Activated T-helper 2 cell treated with anti-CD3 and anti-CD28 coated beads, Interferon-gamma antibody, Interleukin-2, Interleukin-4, amounts not matched to agents 10 μg/mL and 5 μg/mL and 100 μg/mL, durations not matched to agents 14 hours and 24 hours and 36 hours (primary cell): Measurements from ENCODE around the gene ZNF808. TPM values are rescaled to one million over a fixed set of nuclear protein-coding genes. Genes with fewer than 3 reads are reported as not detected.
"Not testable (repeated sequence)": the region's sequence is repeated elsewhere in the genome, so short reads cannot be mapped to it uniquely, and the experiment has no call there.

Source experiments
- DNase-seq: peaks from one replicate; pipeline ENCODE4 v3.0.0; 2021; ENCODE audit warnings: low spot score
- H3K27ac Mint-ChIP-seq: one replicate; pipeline ENCODE4 v1.8.0; 2021; ENCODE audit warnings: mixed read lengths
- H3K27me3 Mint-ChIP-seq: one replicate; pipeline ENCODE4 v1.8.0; 2021; ENCODE audit warnings: low read depth, mixed read lengths
- H3K36me3 Mint-ChIP-seq: one replicate; pipeline ENCODE4 v1.8.0; 2021; ENCODE audit warnings: low read depth, mixed read lengths
- H3K4me1 Mint-ChIP-seq: one replicate; pipeline ENCODE4 v1.8.0; 2021; ENCODE audit warnings: low read depth, mixed read lengths
- H3K4me3 Mint-ChIP-seq: one replicate; pipeline ENCODE4 v1.8.0; 2021; ENCODE audit warnings: low read depth, mild to moderate bottlenecking, moderate library complexity, mixed read lengths
- H3K9me3 Mint-ChIP-seq: one replicate; pipeline ENCODE4 v1.8.0; 2021; ENCODE audit warnings: mixed read lengths
- intact Hi-C: fragments of 100-400 bp; cut with micrococcal nuclease; formaldehyde crosslinking; loops from one replicate; pipeline ENCODE4 v1.15.1; 2023
- total RNA-seq: library from RNA; stranded (reverse); gene quantifications from 2 replicates; pipeline ENCODE4 v1.2.3, GENCODE V29; 2022

The ZNF808 gene
- total RNA-seq, 1 donor from 2014 or later: 20.7 TPM

DNA sequence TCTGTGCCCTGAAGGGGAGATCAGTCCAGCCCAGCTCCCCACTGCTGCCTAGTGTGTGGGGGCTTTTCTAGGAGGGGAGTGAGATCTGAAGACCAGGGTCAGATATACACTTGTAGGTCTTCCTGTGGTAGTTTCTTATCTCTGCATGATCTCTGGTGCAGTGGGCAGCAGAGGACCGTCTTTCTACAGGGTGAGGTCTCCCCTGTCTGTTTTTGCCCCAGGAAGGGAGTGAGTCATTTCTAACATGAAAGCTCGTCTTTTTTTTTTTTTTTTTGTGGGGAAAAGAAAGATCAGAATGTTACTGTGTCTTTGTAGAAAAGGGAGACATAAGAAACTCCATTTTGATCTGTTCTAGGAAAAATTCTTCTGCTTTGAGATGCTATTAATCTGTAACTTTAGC, 8.8 kb upstream of the ZNF808 start:
- Mint-ChIP-seq H3K4me3 (no peak overlapping the region), H3K27me3 (no peaks in the 10 kb centered on the region), H3K36me3 (no peaks in the 10 kb centered on the region), H3K4me1 (no peaks in the 10 kb centered on the region), H3K9me3 (peaks cover 73% of the 10 kb centered on the region), H3K27ac (no peak overlapping the region)
- no peak for DNase-seq
- intact Hi-C loops: no loop called here

DNA sequence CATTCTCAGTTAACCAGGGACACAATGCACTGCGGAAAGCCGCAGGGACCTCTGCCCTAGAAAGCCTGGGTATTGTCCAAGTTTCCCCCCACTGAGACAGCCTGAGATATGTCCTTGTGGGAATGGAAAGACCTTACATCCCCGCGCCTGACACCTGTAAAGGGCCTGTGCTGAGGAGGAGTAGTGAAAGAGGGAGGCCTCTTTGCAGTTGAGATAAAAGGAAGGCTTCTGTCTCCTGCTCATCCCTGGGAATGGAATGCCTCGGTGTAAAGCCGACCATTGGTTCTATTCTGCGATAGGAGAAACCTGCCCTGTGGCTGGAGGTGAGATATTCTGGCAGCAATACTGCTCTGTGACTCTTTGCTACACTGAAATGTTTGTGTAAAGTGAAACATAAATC, 8.3 kb upstream of the ZNF808 start:
- peaks cover 73% of the 10 kb centered on the region for H3K9me3 Mint-ChIP-seq
- not testable (repeated sequence) for H3K27me3 Mint-ChIP-seq

DNA sequence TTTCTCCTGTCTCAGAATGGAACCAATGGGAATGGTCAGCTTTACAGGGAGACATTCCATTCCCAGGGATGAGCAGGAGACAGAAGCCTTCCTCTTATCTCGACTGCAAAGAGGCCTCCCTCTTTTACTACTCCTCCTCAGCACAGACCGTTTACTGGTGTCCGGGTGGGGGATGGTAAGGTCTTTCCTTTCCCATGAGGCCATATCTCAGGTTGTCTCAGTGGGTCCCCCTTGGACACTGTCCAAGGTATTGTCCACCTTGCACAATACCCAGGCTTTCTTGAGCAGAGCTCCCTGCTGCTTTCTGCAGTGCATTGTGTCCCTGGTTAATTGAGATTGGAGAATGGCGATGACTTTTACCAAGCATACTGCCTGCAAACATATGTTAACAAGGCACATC, 7.5 kb upstream of the ZNF808 start:
- H3K4me3 Mint-ChIP-seq: no peak overlapping the region
- intact Hi-C loops: no loop called here
- H3K9me3 Mint-ChIP-seq: peaks cover 75% of the 10 kb centered on the region
- no peaks in the 10 kb centered on the region for H3K4me1 Mint-ChIP-seq
- H3K36me3 Mint-ChIP-seq: no peaks in the 10 kb centered on the region
- H3K27me3 Mint-ChIP-seq: no peaks in the 10 kb centered on the region
- H3K27ac Mint-ChIP-seq: no peak overlapping the region
- DNase-seq: no peak

More for the DNA sequence above, 8.3 kb upstream of the ZNF808 start:
- DNase-seq, H3K27ac Mint-ChIP-seq, H3K36me3 Mint-ChIP-seq, intact Hi-C loops, H3K4me3 Mint-ChIP-seq, H3K4me1 Mint-ChIP-seq: not testable (repeated sequence)

DNA sequence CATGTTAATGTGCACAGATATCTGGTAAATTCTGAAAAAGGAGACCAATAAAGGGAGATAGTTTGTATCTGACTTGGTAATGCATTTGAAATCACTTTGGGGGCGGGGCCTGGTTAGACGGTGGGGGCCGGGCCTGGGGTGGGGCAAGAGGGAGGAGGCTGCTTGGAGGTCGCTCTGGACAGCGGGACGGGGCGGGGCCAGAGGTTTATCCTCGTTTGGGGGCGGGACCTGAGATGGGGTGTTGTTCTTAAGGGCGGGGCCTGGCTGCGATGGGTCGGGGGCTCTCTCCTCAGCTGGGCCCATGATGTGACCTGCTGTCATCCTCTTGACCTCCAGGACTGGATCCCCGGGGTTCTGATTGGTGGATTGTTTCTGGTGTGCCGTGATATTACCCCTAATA, 4.9 kb upstream of the ZNF808 start:
- intact Hi-C loops: no loop called here
- H3K27ac Mint-ChIP-seq: no peak overlapping the region
- no peak for DNase-seq
- peaks cover 55% of the 10 kb centered on the region for H3K9me3 Mint-ChIP-seq
- H3K4me3 Mint-ChIP-seq: no peak overlapping the region
- no peaks in the 10 kb centered on the region for H3K27me3 Mint-ChIP-seq
- no peaks in the 10 kb centered on the region for H3K4me1 Mint-ChIP-seq
- H3K36me3 Mint-ChIP-seq: peaks cover 3% of the 10 kb centered on the region

DNA sequence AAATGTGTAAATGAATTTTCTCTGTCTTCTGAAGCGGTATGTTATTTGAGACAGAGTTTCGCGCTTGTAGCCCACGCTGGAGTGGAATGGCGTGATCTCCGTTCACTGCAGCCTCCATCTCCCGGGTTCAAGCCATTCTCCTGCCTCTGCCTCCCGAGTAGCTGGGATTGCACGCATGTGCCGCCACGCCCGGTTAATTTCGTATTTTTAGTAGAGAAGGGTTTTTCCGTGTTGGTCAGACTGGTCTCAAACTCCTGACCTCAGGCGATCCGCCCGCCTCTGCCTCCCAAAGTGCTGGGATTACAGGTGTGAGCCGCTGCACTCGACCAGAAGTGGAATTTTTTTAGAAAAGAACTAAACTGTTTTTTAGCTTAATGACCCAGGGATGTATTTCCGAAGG, 3.4 kb upstream of the ZNF808 start:
- Mint-ChIP-seq H3K4me3 (no peak overlapping the region), H3K36me3 (peaks cover 14% of the 10 kb centered on the region)
- intact Hi-C loops: no loop called here

DNA sequence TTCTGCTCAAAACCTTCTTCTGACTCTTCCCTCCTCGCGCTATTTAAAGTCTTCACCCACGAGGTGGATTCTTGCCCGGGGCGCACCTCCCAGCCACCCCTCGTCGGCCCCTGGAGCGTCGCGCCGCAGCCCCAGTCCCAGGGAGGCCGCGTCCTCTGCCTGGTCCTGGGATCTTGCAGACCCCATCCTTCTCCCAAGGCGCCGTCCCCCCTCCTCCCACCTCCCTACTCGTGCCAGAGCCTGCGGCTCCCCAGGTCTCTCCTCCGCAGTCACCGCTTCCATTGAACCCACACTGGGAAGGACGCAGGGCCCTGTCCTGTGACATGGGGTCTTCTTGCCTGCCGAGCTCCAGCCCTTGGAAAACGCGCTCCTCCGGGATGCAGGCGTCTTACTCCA, 486 bp downstream of the ZNF808 start:
- no peak for DNase-seq
- Mint-ChIP-seq H3K27ac (peak overlapping the region; percentile 97), H3K9me3 (peaks cover 34% of the 10 kb centered on the region), H3K36me3 (peaks cover 45% of the 10 kb centered on the region), H3K4me1 (peaks cover 12% of the 10 kb centered on the region), H3K27me3 (no peaks in the 10 kb centered on the region), H3K4me3 (peak overlapping the region; percentile 96)
- intact Hi-C loops: loop anchor here (1.0 to 5.0 kb wide), 6 partner anchors 8 to 1339 kb away; partner anchors contain the start of genes MYADM, ZNF701, ZNF816 and ZNF83

More for the DNA sequence above, 3.4 kb upstream of the ZNF808 start:
- peaks cover 50% of the 10 kb centered on the region for H3K9me3 Mint-ChIP-seq
- H3K27me3 Mint-ChIP-seq: no peaks in the 10 kb centered on the region
- peaks cover 9% of the 10 kb centered on the region for H3K4me1 Mint-ChIP-seq
- H3K27ac Mint-ChIP-seq: no peak overlapping the region
- DNase-seq: no peak

DNA sequence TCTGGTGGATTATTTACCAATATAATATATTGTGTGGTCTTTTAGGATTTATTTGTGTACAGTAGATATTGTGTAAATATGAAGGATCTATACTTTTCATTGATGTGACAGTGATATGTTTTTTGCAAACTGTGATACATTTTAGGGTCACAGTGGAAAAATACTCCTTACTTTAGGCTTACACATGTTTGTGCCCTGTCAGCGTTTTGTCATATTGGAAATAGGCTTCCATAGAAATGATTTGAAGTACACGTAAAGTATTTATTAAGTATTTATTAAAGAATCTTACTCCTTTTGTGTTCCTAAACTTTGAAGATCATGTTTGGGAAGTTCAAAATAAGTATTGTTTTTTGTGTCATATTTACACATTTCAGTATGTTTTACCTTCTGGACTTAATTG, 5.0 kb downstream of the ZNF808 start:
- peaks cover 74% of the 10 kb centered on the region for H3K36me3 Mint-ChIP-seq
- no peak overlapping the region for H3K4me3 Mint-ChIP-seq
- H3K9me3 Mint-ChIP-seq: peaks cover 31% of the 10 kb centered on the region
- peaks cover 24% of the 10 kb centered on the region for H3K4me1 Mint-ChIP-seq
- no peaks in the 10 kb centered on the region for H3K27me3 Mint-ChIP-seq
- intact Hi-C loops: no loop called here
- H3K27ac Mint-ChIP-seq: no peak overlapping the region
- no peak for DNase-seq

DNA sequence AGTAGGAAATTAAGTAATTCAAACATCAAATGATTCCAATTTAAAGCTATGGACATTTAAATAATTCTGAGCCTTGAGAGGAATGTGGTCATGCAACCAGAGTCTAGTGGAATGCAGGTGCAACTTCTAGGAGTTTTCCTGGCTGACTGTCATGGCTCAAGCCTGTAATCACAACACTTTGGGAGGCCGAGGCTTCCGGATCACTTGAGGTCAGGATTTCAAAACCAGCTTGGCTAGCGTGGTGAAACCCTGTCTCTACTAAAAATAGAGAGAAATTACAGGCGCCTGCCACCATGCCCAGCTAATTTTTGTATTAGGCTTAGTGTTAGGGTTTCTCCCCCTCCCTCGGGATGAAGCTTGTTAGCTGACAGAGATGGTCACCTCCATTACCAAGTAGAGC, 6.4 kb downstream of the ZNF808 start:
- peaks cover 35% of the 10 kb centered on the region for H3K9me3 Mint-ChIP-seq
- H3K27me3 Mint-ChIP-seq: no peaks in the 10 kb centered on the region
- H3K36me3 Mint-ChIP-seq: peaks cover 78% of the 10 kb centered on the region
- intact Hi-C loops: loop anchor here (1.0 kb wide), 1 partner anchor 201 kb away; the partner anchor contains the start of gene ZNF611
- H3K4me1 Mint-ChIP-seq: peaks cover 16% of the 10 kb centered on the region
- no peak overlapping the region for H3K4me3 Mint-ChIP-seq
- no peak for DNase-seq
- H3K27ac Mint-ChIP-seq: no peak overlapping the region

DNA sequence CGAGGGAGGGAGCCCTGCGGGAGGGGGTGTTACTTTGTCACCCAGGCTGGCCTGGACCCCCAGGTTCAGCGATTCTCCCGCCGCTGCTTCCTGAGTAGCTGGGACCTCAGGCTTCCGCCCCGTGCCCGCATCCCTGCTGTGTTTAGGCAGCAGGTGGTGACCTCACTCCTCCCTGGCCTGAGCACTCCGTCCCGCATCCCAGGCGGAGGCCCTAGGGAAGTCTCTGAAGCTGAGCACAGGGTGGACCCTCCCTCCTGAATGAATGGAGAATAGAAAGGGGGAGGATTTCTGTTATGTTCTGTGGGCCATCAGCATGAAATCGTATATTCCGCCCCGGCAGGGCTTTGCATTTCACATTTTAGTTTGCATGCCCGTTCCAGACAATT, 7.9 kb downstream of the ZNF808 start:
- Mint-ChIP-seq H3K27ac (peak overlapping the region; percentile 91), H3K4me3 (peak overlapping the region; percentile 87), H3K4me1 (peaks cover 15% of the 10 kb centered on the region), H3K9me3 (peaks cover 43% of the 10 kb centered on the region), H3K36me3 (peaks cover 81% of the 10 kb centered on the region)
- intact Hi-C loops, H3K27me3 Mint-ChIP-seq, DNase-seq: not testable (repeated sequence)

DNA sequence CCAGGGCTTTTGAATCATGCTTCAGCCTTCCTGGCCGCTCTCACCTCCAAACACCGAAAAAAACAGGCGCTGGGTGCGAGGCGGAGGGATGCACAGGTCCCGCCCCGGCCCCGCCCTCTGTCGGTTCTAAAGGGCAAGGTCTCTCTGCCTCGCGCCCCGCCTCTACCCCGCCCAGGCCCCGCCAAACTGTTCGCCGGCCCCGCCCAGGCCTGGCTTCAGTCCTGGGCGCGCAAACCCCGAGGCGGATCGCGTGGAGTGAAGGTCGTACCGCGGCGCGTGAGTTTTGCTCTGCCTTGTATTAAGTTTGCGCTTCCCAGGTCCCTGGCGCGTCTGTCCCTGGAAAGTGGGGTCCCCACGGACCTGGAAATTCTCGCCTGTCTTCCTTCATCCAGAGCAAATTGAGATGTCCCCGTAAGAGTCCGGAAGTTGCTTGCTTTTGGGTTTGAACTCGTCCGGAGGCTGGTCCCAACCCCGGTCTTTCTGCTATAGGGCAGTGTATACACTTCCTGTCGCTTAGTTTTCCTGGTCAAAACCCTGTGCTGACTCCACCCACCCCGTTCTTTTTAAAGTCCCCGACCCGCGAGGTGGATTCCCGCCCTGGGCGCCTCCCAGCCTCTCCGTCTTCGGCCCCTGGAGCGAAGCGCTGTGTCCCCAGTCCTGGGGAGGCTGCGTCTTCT, 8.4 kb downstream of the ZNF808 start:
- intact Hi-C loops: loop anchor here (1.0 kb wide), 1 partner anchor 9 kb away; the partner anchor contains the start of gene ZNF808
- Mint-ChIP-seq H3K27me3 (no peaks in the 10 kb centered on the region), H3K9me3 (peaks cover 48% of the 10 kb centered on the region), H3K27ac (peak overlapping the region; percentile 91), H3K4me3 (peak overlapping the region; percentile 87), H3K36me3 (peaks cover 81% of the 10 kb centered on the region), H3K4me1 (peaks cover 15% of the 10 kb centered on the region)
- peak; percentile 83 for DNase-seq

DNA sequence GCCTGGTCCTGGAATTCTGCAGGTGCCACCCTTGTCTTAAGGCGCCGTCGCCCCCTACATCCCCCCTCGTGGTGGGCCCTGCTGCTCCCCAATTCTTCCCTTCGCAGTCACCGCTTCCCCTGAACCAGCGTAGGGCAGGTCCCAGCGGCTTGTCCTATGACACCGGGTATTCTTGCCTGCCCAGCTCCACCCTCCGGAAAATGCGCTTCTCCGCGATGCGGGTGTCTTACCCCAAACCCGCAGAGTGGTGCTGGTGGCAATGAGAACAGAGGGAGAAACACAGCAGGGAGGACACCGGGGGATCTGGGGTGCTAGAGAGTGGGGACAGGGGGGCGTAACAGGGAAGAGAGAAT, 9.0 kb downstream of the ZNF808 start:
- intact Hi-C loops: loop anchor here (1.0 kb wide), 1 partner anchor 9 kb away; the partner anchor contains the start of gene ZNF808
- H3K36me3 Mint-ChIP-seq: peaks cover 83% of the 10 kb centered on the region
- peak overlapping the region; percentile 87 for H3K4me3 Mint-ChIP-seq
- no peaks in the 10 kb centered on the region for H3K27me3 Mint-ChIP-seq
- H3K9me3 Mint-ChIP-seq: peaks cover 52% of the 10 kb centered on the region
- peak overlapping the region; percentile 91 for H3K27ac Mint-ChIP-seq
- peaks cover 15% of the 10 kb centered on the region for H3K4me1 Mint-ChIP-seq
- DNase-seq: peak; percentile 47

DNA sequence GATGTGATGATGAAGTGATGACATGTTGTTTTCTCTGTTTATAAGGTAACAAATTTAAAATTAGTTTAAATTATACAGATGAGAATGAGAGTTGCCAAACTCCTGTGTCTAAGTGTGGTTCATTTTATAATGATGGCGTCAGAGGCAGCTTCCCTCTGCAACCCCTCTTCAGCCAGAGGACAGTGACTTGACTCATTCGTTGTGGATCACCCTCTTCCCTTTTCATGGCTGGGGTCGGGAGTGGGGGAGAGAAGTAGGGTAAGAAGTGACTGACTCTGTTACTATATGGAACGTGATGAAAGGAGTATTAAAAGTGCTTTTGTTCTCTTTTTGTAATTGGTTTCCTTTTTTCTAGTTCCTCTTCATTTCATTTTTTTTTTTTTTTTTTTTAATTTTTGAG, 11.3 kb downstream of the ZNF808 start:
- DNase-seq, intact Hi-C loops, H3K4me3 Mint-ChIP-seq, H3K27ac Mint-ChIP-seq, H3K27me3 Mint-ChIP-seq: not testable (repeated sequence)
- Mint-ChIP-seq H3K4me1 (peaks cover 27% of the 10 kb centered on the region), H3K36me3 (peaks cover 87% of the 10 kb centered on the region), H3K9me3 (peaks cover 61% of the 10 kb centered on the region)

DNA sequence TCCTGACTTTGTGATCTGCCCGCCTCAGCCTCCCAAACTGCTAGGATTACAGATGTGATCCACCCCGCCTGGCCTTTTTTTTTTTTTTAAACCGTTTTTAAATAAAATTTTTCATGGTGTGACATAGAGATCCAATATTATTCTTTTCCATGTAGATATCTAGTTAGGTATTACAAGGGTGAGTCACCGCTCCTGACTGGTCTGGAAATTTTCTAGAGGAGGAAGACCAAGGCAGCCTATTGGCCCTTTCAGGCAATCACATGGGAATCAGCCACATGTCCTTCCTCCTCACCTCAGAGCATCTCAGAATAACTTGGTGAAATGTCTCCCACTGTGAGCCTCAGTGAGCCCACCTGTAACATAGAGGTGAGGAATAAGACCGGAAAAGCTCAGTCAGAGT, 13.7 kb downstream of the ZNF808 start:
- intact Hi-C loops, DNase-seq, H3K4me3 Mint-ChIP-seq, H3K27ac Mint-ChIP-seq, H3K27me3 Mint-ChIP-seq: not testable (repeated sequence)
- peaks cover 64% of the 10 kb centered on the region for H3K9me3 Mint-ChIP-seq
- peaks cover 19% of the 10 kb centered on the region for H3K4me1 Mint-ChIP-seq
- peaks cover 94% of the 10 kb centered on the region for H3K36me3 Mint-ChIP-seq
